Testis (tissue), 2 donors: Measurements from ENCODE around the gene OR2S2.

ENCODE experiments used
- CTCF ChIP-seq, 3 experiments: fragments of 450-650 bp in 2 of 3; fragments of 200-600 bp in 1 of 3; sonication (generic) in 1 of 3; IDR thresholded peaks; one replicate each; pipeline ENCODE4 v1.5.1; 2016 to 2019; ENCODE audit warnings: antibody characterized with exemption in 3 of 3, mild to moderate bottlenecking in 2 of 3, moderate library complexity in 1 of 3
- POLR2A ChIP-seq: fragments of 450-650 bp; IDR thresholded peaks from one replicate; pipeline ENCODE4 v1.6.1; 2017; ENCODE audit warnings: antibody characterized with exemption, mild to moderate bottlenecking, moderate library complexity

GRCh38 chr9:35966433-35966832 lies 8.5 kb upstream of the OR2S2 start:
- TF ChIP-seq CTCF (IDR thresholded peaks at IDR 0.05) (no peak), POLR2A (no peak)
